Left ventricle myocardium superior (tissue), 1 donor: ENCODE measurements around the gene DES. TPM values are rescaled to one million over a fixed set of nuclear protein-coding genes. Genes with fewer than 3 reads are reported as not detected.
A peak's percentile ranks its signal among the peaks of the same experiment; 100 is the strongest.

Experiments used
- ATAC-seq: fragments of 200-7000 bp; cut with Tn5 transposase; one replicate; pipeline ENCODE4 v1.9.1; 2020; ENCODE audit warnings: mild to moderate bottlenecking, moderate library complexity
- DNase-seq: peaks from one replicate; pipeline ENCODE4 v3.0.0-alpha.2; 2020
- intact Hi-C: fragments of 100-400 bp; cut with micrococcal nuclease; formaldehyde crosslinking; loops from one replicate; pipeline ENCODE4 v1.11.0; 2022
- total RNA-seq: library from RNA; stranded (reverse); fragmentation: NEBNext Ultra II Directional; extraction: Animal tissue kit (Norgen Biotek cat#: 25700); gene quantifications from one replicate; pipeline ENCODE4 v1.2.1, GENCODE V29; 2021
- donor health status: DM: no; HTN: yes; CAD: no; lungs with severe emphysema.

The DES gene
- total RNA-seq, 1 donor from 2014 or later = 14,457 TPM

- intact Hi-C loops = no loop called here
- ATAC-seq = no peak
- no peak for DNase-seq
These were observed 29.3 kb downstream of the DES start for GRCh38 chr2:219447242-219448098.

DNA sequence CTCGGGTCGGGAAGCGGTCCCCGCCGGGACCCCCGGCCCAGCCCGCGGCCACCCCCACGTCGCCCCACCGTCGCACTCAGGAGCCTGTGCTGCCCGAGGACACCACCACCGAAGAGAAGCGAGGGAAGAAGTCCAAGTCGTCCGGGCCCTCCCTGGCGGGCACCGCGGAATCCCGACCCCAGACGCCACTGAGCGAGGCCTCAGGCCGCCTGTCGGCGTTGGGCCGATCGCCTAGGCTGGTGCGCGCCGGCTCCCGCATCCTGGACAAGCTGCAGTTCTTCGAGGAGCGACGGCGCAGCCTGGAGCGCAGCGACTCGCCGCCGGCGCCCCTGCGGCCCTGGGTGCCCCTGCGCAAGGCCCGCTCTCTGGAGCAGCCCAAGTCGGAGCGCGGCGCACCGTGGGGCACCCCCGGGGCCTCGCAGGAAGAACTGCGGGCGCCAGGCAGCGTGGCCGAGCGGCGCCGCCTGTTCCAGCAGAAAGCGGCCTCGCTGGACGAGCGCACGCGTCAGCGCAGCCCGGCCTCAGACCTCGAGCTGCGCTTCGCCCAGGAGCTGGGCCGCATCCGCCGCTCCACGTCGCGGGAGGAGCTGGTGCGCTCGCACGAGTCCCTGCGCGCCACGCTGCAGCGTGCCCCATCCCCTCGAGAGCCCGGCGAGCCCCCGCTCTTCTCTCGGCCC is 30.1 kb downstream of the DES start:
- DNase-seq (no peak), ATAC-seq (no peak)
- intact Hi-C loops = no loop called here

DNA sequence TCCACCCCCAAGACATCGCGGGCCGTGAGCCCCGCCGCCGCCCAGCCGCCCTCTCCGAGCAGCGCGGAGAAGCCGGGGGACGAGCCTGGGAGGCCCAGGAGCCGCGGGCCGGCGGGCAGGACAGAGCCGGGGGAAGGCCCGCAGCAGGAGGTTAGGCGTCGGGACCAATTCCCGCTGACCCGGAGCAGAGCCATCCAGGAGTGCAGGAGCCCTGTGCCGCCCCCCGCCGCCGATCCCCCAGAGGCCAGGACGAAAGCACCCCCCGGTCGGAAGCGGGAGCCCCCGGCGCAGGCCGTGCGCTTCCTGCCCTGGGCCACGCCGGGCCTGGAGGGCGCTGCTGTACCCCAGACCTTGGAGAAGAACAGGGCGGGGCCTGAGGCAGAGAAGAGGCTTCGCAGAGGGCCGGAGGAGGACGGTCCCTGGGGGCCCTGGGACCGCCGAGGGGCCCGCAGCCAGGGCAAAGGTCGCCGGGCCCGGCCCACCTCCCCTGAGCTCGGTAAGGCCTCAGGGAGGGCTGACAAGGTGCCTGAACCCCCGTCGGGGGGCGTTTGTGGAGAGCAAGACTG is 30.7 kb downstream of the DES start:
- no peak for DNase-seq
- intact Hi-C loops = no loop called here
- ATAC-seq = no peak

- ATAC-seq (no peak), DNase-seq (no peak)
- intact Hi-C loops = no loop called here
These were observed 31.4 kb downstream of the DES start for GRCh38 chr2:219449609-219450008.

- intact Hi-C loops = no loop called here
These were observed 33.6 kb downstream of the DES start for GRCh38 chr2:219451661-219452360.

GRCh38 chr2:219452361-219453317 is 34.5 kb downstream of the DES start:
- peak; percentile 64 for DNase-seq
- intact Hi-C loops = no loop called here
- peak; percentile 74 for ATAC-seq

More at GRCh38 chr2:219451661-219452360, 33.6 kb downstream of the DES start:
- peak; percentile 55 for ATAC-seq
- DNase-seq = peak; percentile 83

DNA sequence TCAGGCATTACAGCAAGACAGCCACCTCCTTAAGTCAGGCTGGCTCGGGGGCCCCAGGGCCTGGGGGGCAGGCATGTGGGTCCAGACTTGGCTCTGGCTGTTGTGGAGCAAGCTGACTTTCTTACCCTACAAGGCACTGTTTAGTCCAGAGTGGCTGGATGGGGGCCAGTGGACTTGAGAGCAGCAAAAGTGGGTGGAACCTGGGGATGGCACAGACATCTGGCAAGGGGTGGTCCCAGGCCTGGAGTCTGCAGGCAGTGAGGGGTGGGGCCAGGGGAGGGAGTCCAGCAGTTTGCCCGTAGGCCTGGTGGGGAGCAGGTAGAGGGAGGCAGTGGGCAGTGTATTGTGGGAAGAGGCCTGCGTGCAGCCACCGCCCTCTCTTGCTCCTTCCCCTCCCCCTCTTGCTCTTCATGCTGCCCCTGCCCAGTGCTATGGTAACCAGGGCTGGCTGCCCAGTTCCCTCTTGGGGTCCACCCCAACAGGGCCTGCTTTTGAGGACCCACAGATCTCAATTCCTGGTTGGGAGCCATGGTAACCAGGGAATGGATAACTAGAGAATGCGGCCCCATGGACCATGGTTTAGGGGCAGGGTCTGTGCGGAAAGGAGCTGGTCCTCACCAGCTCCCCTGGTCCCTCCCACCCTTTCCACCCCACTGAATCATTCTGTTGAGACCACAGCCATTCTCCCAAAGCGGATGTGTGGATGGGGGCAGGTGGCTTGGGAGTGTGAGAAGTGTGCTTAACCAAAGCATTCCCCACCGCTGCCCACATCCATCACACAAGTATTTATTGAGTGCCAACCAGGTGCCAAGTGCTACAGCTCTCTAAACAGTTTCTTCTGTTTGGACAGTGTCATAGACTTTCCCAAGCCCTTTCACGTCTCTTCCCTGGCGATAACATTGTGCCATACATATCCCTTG is 35.8 kb downstream of the DES start:
- DNase-seq (peak; percentile 85), ATAC-seq (peak; percentile 70)
- intact Hi-C loops = no loop called here

- intact Hi-C loops = no loop called here
- DNase-seq = no peak
- ATAC-seq = no peak
These were observed 37.4 kb downstream of the DES start for GRCh38 chr2:219455581-219455980.

- no peak for DNase-seq
- intact Hi-C loops = no loop called here
- no peak for ATAC-seq
These were observed 39.7 kb downstream of the DES start for GRCh38 chr2:219457784-219458369.

DNA sequence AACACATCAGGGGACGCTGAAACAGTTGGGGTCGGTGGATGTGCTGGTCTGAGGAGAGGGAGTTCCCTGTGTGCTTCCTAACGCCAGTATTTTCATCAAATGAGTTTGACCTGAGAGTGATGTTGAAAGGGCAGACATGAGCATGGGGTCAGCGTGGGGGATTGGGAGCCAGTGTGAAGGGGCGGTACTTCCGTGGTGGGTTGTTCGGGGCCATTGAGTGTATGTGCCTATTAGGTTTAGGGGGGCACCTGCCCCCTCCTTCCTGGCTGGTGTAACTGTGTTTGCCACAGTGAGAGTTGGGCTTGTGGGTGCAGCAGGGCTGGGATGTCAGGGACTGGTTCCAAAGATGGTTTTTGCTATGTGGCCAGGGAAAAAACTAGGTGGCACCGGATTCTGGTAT is 40.8 kb downstream of the DES start:
- intact Hi-C loops = no loop called here
- no peak for ATAC-seq
- no peak for DNase-seq

- DNase-seq (peak; percentile 74), ATAC-seq (peak; percentile 64)
- intact Hi-C loops = loop anchor here (10.0 kb wide), 1 partner anchor 75 kb away; no protein-coding TSS in a partner anchor
These were observed 41.5 kb downstream of the DES start for GRCh38 chr2:219459460-219460311.

DNA sequence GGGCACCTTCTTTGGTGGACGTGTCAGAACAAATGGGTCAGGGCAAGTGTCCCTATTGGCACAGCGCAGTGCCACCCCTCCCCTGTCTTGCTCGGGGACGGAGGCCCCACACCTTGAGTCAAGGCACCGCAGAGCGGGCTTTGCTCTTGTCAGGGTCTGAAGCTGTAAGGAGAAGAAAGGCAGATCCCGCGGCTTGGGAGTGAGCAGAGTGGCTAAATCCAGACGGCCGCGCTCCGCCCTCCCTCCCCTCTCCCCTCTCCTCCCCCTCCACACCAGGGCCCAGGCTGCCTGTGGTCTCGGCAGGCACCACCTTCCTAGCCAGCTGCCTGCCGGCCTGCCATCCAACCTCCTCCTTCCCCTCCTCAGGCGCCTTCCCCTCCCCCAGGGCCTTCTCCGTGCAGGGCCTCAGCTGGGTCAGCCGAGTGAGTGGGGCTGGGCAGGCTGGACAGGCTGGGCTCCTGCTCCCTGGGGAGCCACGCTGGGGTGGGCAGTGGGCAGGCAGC is 42.3 kb downstream of the DES start:
- peak; percentile 85 for ATAC-seq
- peak; percentile 87 for DNase-seq
- intact Hi-C loops = loop anchor here (10.0 kb wide), 1 partner anchor 74 kb away; no protein-coding TSS in a partner anchor

DNA sequence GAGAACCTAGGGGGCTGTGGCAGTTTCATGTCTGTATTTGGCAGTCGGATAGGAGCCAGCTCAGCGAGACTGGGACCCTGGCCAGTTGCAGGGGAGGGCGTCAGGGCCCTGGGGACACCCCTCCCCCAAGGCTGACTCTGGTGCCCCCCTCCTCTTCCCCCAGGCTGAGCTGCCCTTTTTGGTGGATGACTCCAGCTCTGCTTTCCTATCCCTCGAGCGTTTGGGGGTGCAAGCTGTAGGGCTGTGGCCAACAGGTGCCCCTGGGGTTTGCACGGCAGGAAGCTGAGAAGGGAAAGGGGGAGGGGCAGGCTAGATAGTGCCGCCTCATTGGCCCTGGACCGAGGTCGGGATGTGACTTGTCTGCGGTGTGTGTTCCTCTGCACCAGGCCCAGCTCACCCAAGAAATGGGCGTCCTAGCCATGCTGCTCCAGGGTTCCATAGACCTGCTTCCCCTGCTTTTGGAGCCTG is 42.9 kb downstream of the DES start:
- intact Hi-C loops = loop anchor here (10.0 kb wide), 1 partner anchor 74 kb away; no protein-coding TSS in a partner anchor
- peak; percentile 66 for ATAC-seq
- peak; percentile 74 for DNase-seq

GRCh38 chr2:219461669-219462068 is 43.5 kb downstream of the DES start:
- intact Hi-C loops = loop anchor here (10.0 kb wide), 1 partner anchor 73 kb away; no protein-coding TSS in a partner anchor
- peak; percentile 2 for ATAC-seq
- peak; percentile 23 for DNase-seq

DNA sequence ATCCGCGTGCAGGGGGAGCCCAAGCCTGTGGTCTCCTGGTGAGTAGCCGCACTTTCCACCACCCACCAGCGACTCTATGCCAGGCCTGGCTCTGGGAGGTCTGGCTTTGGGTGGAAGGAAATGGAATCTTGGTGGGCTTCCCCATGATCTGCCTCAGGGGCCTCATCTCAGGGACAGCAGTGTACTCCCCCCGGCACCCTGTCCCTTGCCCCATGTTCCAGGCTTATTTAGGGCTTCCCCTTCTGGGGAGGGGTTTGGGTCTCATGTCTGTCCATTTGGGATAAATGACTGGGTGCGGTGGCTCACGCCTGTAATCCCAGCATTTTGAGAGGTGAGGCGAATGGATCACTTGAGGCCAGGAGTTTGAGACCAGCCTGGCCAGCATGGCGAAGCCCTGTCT is 44.2 kb downstream of the DES start:
- no peak for DNase-seq
- no peak for ATAC-seq
- intact Hi-C loops = loop anchor here (10.0 kb wide), 1 partner anchor 72 kb away; no protein-coding TSS in a partner anchor
